Erythroblast (primary cell): ENCODE measurements around the gene MAST4.

Experiments used
- GATA1 ChIP-seq: IDR thresholded peaks from 2 replicates; pipeline ENCODE4 v1.6.1; 2011; ENCODE audit warnings: low read depth, mild to moderate bottlenecking, control low read depth, low read length, moderate library complexity
- POLR2A ChIP-seq: IDR thresholded peaks from 2 replicates; pipeline ENCODE4 v1.6.1; 2011; ENCODE audit warnings: mild to moderate bottlenecking, low read length

DNA sequence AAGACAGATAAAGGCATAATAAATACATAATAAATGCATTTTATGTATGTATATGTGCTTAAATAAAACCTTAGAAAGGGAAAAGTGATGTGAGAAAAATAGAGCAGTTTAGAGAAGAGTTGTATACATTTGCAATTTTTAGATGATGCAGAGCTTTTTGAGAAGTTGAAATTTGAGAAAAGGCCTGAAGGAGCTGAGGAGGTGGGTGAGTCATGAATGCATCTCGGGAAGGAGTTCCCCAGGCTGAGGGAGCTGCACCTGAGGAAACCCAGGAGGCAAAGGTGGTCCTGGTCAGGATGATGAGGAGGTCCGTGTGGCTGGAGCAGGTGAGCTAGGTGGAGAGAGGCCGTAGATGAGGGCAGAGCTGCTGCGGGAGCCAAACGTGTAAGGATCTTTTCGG, 617.8 kb downstream of the MAST4 start:
- TF ChIP-seq POLR2A (no peak), GATA1 (no peak)
